ENCODE measurements around the gene NRG2. TPM values are rescaled to one million over a fixed set of nuclear protein-coding genes. Genes with fewer than 3 reads are reported as not detected.

Gene NRG2
- total RNA-seq, 4 donors from 2014 or later = 2.5 to 21.2 (median 4.5) TPM; not detected in 1

GRCh38 chr5:139885857-139886208 lies 157.3 kb downstream of the NRG2 start:
- intact Hi-C loops (cut with DNase I; ENCODE audit: low total_unique reads) = no loop called here
- H3K27me3 ChIP-seq = no peaks in the 10 kb centered on the region
- H3K4me1 ChIP-seq = no peaks in the 10 kb centered on the region
- no peaks in the 10 kb centered on the region for H3K9me3 ChIP-seq
- no peaks in the 10 kb centered on the region for H3K36me3 ChIP-seq
- H3K27ac ChIP-seq = no peak overlapping the region
- no peak for DNase-seq
- H3K4me3 ChIP-seq = no peak overlapping the region
- no peak for TF ChIP-seq POLR2A (IDR thresholded peaks at IDR 0.05)
- no peak for TF ChIP-seq CTCF (IDR thresholded peaks at IDR 0.05)

GRCh38 chr5:139885172-139885856 lies 157.8 kb downstream of the NRG2 start:
- H3K27ac ChIP-seq = no peak overlapping the region

DNA sequence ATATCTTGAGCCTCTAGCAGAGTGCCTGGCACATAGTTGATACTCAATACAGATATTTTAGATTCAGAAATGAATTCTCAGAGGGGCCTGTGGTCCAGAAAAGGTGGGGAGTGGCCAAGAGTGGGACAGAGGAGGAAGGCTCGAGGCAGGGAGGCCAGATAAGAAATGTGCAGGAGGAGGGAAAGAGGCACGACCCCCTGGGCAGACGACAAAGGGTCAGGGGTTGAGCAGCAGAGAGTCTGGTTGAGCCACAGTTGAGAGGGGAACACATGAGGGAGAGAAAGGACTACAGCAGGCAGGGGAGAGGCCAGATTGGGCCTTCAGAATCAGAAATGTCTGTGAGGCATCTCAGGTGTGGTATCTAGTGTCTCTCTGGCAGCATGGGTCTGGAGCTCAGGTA lies 158.4 kb downstream of the NRG2 start:
- Histone ChIP-seq H3K27ac (no peak overlapping the region), H3K36me3 (no peaks in the 10 kb centered on the region), H3K9me3 (no peaks in the 10 kb centered on the region), H3K4me1 (no peaks in the 10 kb centered on the region), H3K27me3 (no peaks in the 10 kb centered on the region), H3K4me3 (no peak overlapping the region)
- no peak for TF ChIP-seq POLR2A (IDR thresholded peaks at IDR 0.05)
- no peak for TF ChIP-seq CTCF (IDR thresholded peaks at IDR 0.05)
- no peak for DNase-seq
- intact Hi-C loops (cut with DNase I; ENCODE audit: low total_unique reads) = no loop called here

More at GRCh38 chr5:139885172-139885856, 157.8 kb downstream of the NRG2 start:
- no peak for TF ChIP-seq CTCF (IDR thresholded peaks at IDR 0.05)
- no peak for TF ChIP-seq POLR2A (IDR thresholded peaks at IDR 0.05)
- Histone ChIP-seq H3K36me3 (no peaks in the 10 kb centered on the region), H3K4me3 (no peak overlapping the region), H3K4me1 (no peaks in the 10 kb centered on the region), H3K27me3 (no peaks in the 10 kb centered on the region), H3K9me3 (no peaks in the 10 kb centered on the region)
- intact Hi-C loops (cut with DNase I; ENCODE audit: low total_unique reads) = no loop called here
- DNase-seq = no peak

GRCh38 chr5:139884144-139884543 lies 159.0 kb downstream of the NRG2 start:
- TF ChIP-seq POLR2A (IDR thresholded peaks at IDR 0.05) (no peak), CTCF (IDR thresholded peaks at IDR 0.05) (no peak)
- H3K36me3 ChIP-seq = no peaks in the 10 kb centered on the region
- no peak overlapping the region for H3K27ac ChIP-seq
- intact Hi-C loops (cut with DNase I; ENCODE audit: low total_unique reads) = no loop called here
- H3K9me3 ChIP-seq = no peaks in the 10 kb centered on the region
- H3K4me1 ChIP-seq = no peaks in the 10 kb centered on the region
- H3K4me3 ChIP-seq = no peak overlapping the region
- no peaks in the 10 kb centered on the region for H3K27me3 ChIP-seq
- no peak for DNase-seq

GRCh38 chr5:139882961-139883539 lies 160.0 kb downstream of the NRG2 start:
- H3K4me3 ChIP-seq = no peak overlapping the region
- no peaks in the 10 kb centered on the region for H3K27me3 ChIP-seq
- DNase-seq = no peak
- intact Hi-C loops (cut with DNase I; ENCODE audit: low total_unique reads) = no loop called here
- H3K4me1 ChIP-seq = no peaks in the 10 kb centered on the region
- H3K36me3 ChIP-seq = no peaks in the 10 kb centered on the region
- no peak overlapping the region for H3K27ac ChIP-seq
- H3K9me3 ChIP-seq = no peaks in the 10 kb centered on the region
- TF ChIP-seq POLR2A (IDR thresholded peaks at IDR 0.05) = no peak
- no peak for TF ChIP-seq CTCF (IDR thresholded peaks at IDR 0.05)

All from uterus (tissue), 4 donors.